ENCODE results near the gene LYST.

LYST gene

DNA sequence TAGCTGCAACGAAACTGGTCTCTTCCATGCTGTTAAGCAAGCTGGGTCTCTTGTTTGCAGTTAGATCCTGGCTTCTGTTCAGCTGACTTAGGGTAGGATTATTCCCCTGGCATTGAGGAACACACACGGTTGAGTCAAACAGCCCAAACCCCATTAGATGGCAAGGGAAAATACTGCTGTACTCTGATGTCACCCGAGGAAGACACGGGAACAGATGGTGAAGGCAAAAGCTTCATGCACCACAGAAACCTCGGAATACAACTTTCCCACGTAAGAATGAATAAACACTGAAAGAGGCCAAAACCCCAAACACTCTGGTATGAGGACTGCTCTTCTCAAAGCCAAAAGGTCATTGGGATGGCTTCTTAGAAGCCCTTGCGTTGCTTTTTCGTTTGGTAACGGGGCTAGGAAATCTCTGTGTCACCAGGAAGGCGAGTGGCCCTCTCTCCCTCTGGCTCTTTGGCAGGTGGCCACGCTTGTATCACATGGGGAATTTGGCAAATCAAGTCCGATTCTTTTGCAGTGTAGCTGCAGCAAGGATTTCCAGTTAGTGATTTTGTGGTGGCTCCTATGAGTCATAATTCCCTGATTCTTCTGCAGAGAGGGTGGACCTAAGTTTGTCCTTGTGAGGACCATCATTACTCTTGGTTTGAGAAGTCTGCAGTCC is 16.7 kb upstream of the LYST start:
- TF ChIP-seq POLR2AphosphoS5 (IDR thresholded peaks at IDR 0.05; ENCODE audit: low read depth, low read length) (no peak), POLR2A (IDR thresholded peaks at IDR 0.05; ENCODE audit: low read depth, low read length) (no peak), TAF1 (IDR thresholded peaks at IDR 0.05; ENCODE audit: borderline replicate concordance, low read depth, low read length) (no peak)
- DNase-seq (ENCODE audit: insufficient read length) = no peak
- peak; percentile 51 for FAIRE-seq

DNA sequence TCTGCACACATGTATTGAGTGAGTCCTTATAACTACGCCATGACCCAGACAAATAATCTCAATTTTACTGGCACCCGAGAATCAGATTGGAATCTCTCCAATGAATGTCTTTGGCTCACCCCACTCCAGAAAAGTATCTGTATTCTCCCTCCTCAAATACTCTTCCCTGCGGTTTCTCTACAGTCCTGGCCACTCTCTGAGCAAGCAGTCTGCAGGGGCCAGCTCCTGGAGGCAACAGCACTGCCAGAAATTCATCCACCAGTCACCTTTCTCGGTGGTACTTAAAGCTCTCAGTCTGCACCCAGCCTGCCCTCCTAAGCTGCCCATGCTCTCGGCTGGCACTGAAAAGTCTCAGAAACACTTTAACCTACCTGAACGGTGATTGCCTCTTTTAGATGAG is 16.1 kb upstream of the LYST start:
- no peak for DNase-seq (ENCODE audit: insufficient read length)
- TF ChIP-seq POLR2A (IDR thresholded peaks at IDR 0.05; ENCODE audit: low read depth, low read length) = no peak
- no peak for TF ChIP-seq TAF1 (IDR thresholded peaks at IDR 0.05; ENCODE audit: borderline replicate concordance, low read depth, low read length)
- no peak for TF ChIP-seq POLR2AphosphoS5 (IDR thresholded peaks at IDR 0.05; ENCODE audit: low read depth, low read length)
- no peak for FAIRE-seq

DNA sequence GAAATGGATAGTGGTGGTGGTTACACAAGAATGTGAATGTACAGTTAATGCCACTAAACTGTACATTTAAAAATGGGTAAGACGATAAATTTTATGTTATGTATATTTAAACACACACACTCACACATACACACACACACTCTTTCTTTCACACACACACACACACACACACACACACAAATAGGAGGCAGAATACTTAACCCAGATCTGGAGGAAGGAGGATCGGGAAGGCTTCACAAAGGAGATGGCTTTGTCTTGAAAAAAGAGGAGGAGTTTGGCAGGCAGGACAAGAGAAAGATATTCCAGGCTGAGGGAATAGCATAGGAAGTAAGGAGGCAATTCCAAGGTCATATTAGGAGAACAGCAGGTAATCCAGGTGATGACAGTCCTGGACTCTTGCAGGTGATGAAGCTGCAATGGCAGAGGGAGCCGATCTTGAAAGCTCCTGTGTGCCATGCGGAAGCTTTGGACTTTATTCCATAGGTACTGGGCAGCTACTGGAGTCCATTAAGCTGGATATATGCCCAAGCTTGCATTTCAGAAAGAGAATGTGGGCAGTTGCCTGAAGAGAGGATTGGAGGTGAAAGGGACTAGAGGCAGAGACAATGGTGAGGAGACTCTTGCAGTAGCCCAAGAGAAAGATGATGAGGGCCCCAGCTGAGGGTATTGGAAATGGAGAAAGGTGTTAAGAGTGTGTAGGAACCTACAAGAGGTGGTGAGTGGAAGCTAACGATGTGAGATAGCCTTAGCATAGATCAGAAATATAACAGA is 15.4 kb upstream of the LYST start:
- DNase-seq (ENCODE audit: insufficient read length) (no peak), FAIRE-seq (no peak)
- no peak for TF ChIP-seq TAF1 (IDR thresholded peaks at IDR 0.05; ENCODE audit: borderline replicate concordance, low read depth, low read length)
- TF ChIP-seq POLR2AphosphoS5 (IDR thresholded peaks at IDR 0.05; ENCODE audit: low read depth, low read length) = no peak
- no peak for TF ChIP-seq POLR2A (IDR thresholded peaks at IDR 0.05; ENCODE audit: low read depth, low read length)

DNA sequence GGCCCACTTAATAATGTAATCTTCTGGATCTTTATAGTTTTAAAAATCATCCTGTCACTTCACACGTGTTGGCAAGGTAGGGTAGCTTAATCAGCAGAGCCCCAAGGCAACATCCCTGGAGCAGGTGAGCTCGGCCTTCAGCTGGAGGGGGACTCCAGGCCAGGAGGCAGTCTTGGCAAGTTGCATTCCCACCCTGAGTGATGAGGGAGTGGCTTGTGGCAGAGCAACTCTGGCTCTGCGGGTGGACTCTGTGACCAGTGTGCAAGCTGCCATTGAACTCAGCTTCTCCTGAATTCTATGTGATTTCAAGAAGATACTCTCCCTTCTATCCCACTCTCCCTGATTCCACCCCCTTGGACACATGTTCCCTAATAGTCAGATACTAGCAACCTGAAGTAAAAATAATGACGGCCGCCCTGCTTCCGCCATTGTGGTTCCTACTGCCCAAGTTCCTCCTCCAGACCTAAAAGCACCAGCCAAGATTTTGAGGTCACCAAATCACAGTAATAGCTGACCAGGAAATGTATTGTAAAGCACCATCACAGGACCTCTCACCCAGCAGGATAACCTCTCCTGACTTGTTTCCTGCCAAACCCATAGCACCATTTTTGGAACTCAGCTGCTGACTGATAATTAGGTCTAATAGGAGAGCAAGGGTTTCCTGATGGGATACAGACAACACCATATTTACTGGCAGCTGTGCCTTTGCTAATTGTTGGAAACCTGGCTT is 11.5 kb upstream of the LYST start:
- FAIRE-seq = no peak
- no peak for TF ChIP-seq POLR2A (IDR thresholded peaks at IDR 0.05; ENCODE audit: low read depth, low read length)
- no peak for TF ChIP-seq POLR2AphosphoS5 (IDR thresholded peaks at IDR 0.05; ENCODE audit: low read depth, low read length)
- TF ChIP-seq TAF1 (IDR thresholded peaks at IDR 0.05; ENCODE audit: borderline replicate concordance, low read depth, low read length) = no peak
- DNase-seq (ENCODE audit: insufficient read length) = no peak

DNA sequence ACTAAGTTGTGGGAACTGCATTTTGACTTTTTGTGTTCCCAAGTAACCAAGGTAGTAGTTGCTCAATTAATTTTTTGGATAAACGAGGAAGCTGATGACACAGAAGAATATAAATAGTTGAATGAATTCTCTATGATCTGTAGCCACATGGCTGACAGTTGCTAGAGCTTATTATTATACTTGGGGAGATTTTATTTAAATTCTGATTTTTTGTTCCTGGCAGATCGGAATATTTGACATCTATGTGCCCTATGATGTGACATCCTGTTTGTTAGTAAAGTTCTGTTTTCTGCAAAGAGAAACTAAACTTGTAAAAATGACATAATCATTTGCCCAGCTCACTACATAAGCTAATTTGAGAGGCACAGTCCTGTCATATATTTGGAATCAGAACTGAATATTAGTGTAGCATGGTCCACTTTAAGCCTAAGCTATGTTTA is 9.7 kb upstream of the LYST start:
- FAIRE-seq = no peak
- no peak for TF ChIP-seq POLR2A (IDR thresholded peaks at IDR 0.05; ENCODE audit: low read depth, low read length)
- no peak for TF ChIP-seq TAF1 (IDR thresholded peaks at IDR 0.05; ENCODE audit: borderline replicate concordance, low read depth, low read length)
- no peak for TF ChIP-seq POLR2AphosphoS5 (IDR thresholded peaks at IDR 0.05; ENCODE audit: low read depth, low read length)
- no peak for DNase-seq (ENCODE audit: insufficient read length)

DNA sequence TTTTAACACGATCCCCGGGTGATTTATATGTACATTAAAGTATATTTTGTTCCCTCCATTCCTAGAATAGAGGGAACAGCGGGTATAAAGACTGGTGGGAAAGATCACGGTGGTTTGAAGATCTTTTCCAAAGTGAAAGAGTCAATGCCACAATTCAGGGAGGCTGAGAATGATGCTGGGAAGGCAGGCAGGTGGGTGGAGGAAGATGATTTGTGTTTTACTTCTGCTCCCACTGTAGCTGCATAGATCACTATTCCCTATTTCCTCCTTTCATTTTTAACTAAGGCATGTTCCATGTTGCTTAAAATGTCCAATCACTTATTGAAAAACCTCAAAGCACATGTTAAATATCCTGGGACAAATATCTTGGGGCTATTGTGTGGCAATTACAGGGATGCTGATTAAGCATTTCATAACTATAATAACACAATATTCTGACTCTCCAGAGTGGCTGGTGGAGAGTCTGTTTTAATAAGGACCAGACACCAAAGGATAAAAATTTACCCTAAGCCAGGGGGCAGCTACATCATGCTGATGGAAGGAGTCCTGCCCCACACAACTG is 8.4 kb upstream of the LYST start:
- TF ChIP-seq POLR2A (IDR thresholded peaks at IDR 0.05; ENCODE audit: low read depth, low read length) (no peak), POLR2AphosphoS5 (IDR thresholded peaks at IDR 0.05; ENCODE audit: low read depth, low read length) (no peak), TAF1 (IDR thresholded peaks at IDR 0.05; ENCODE audit: borderline replicate concordance, low read depth, low read length) (no peak)
- no peak for DNase-seq (ENCODE audit: insufficient read length)
- FAIRE-seq = no peak

DNA sequence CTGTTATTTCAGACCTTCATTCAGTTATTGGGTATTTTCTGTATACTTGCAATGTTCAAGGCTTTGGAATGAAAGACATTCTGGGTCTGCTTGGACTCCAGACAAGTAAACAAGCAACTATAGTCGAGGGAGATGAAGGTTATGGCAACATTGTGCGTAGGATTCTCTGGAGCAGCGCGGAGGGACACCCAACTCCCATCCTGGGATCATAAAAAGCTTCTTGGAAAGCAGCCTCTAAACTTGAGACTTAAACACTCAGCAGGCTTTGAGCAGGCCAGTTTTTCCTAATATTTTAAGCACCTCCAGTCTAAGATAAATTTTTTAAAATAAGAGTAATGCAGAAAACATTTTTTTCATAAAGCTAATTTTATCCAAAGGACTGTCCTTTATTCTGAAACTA is 7.6 kb upstream of the LYST start:
- TF ChIP-seq POLR2AphosphoS5 (IDR thresholded peaks at IDR 0.05; ENCODE audit: low read depth, low read length) (no peak), TAF1 (IDR thresholded peaks at IDR 0.05; ENCODE audit: borderline replicate concordance, low read depth, low read length) (no peak), POLR2A (IDR thresholded peaks at IDR 0.05; ENCODE audit: low read depth, low read length) (no peak)
- no peak for FAIRE-seq
- DNase-seq (ENCODE audit: insufficient read length) = no peak

DNA sequence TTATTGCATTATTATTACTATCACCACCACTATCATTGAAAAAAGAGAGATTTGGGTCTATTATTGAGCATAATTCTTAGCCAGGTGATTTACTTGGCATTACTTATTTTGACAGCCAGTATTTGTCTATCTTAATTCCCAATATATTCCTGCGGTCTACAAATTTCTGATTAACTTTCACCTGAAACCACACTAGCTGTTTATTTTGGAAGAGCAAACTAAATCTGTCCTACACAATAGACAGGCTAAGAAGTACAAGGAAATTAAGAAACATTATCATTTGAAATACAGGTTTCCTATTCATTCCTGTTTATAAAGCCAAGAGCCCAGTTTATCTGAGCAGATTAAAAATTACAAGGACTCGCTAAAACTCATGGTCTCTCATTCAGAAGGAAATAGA is 6.9 kb upstream of the LYST start:
- DNase-seq (ENCODE audit: insufficient read length) = no peak
- no peak for FAIRE-seq
- TF ChIP-seq TAF1 (IDR thresholded peaks at IDR 0.05; ENCODE audit: borderline replicate concordance, low read depth, low read length) (no peak), POLR2A (IDR thresholded peaks at IDR 0.05; ENCODE audit: low read depth, low read length) (no peak), POLR2AphosphoS5 (IDR thresholded peaks at IDR 0.05; ENCODE audit: low read depth, low read length) (no peak)

DNA sequence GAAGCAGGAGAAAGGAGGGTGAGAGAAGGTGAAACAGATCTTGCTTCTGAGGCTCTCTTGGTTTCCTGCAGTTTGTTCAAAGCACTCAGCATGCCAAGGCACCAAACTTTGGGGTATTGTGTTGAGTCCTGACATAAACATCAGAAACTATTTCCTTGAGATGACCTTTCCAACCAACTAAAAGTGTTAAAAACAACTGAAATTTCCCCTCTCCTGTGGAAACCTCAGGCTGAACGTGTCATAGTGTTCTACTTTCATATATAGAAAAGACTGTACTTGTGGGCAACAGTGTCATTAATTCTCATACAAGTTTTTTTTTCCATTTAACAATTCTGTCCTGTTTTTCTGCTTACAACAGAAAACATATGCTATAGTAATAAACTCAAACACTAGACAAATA is 6.3 kb upstream of the LYST start:
- peak; percentile 40 for FAIRE-seq
- no peak for DNase-seq (ENCODE audit: insufficient read length)
- no peak for TF ChIP-seq TAF1 (IDR thresholded peaks at IDR 0.05; ENCODE audit: borderline replicate concordance, low read depth, low read length)
- no peak for TF ChIP-seq POLR2AphosphoS5 (IDR thresholded peaks at IDR 0.05; ENCODE audit: low read depth, low read length)
- TF ChIP-seq POLR2A (IDR thresholded peaks at IDR 0.05; ENCODE audit: low read depth, low read length) = no peak

DNA sequence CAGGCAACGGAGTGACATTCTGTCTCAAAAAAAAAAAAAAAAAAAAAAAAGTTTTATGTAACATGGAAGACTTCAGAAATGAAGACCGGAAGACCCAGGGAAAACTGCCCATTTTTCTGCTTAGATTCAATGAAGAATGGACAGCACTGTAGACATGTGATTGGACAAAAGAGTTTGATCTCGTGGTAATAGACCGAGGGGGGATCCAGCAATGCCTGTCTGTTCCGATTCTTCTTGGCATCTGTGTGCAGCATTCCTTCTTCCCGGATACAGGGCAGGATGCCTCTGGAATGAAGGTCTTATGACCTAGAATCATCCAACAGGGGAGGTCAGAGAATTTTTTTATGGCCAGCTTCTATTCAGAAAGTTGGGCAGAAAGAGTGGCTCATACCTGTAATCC is 5.6 kb upstream of the LYST start:
- TF ChIP-seq TAF1 (IDR thresholded peaks at IDR 0.05; ENCODE audit: borderline replicate concordance, low read depth, low read length) = no peak
- TF ChIP-seq POLR2AphosphoS5 (IDR thresholded peaks at IDR 0.05; ENCODE audit: low read depth, low read length) = no peak
- TF ChIP-seq POLR2A (IDR thresholded peaks at IDR 0.05; ENCODE audit: low read depth, low read length) = no peak
- FAIRE-seq (no peak), DNase-seq (ENCODE audit: insufficient read length) (no peak)

DNA sequence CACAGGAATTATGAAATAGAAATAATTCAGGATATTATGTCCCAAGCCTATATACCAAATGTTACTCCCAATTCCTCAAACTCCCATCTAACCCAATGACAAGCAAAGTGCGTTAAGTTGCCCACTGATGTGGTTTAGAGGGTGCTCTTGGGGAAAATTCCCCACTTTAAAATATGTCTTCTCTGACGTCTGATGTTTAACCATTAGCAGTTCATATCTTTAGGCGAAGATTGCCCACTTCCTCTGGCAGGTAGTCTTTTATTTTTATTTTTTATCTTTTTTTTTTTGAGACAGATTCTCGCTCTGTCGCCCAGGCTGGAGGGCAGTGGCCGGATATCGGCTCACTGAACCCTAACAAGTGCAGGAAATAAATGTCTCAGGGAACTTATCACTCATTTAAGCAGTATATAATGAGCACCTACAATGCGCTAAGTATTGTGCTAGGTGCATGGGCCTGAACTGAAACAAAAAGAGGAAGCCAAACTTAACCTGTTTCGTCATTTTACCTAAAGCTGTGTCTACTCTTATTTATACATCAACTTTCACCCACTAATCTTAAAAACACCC is 1.3 kb upstream of the LYST start:
- TF ChIP-seq POLR2A (IDR thresholded peaks at IDR 0.05; ENCODE audit: low read depth, low read length) = no peak
- no peak for TF ChIP-seq TAF1 (IDR thresholded peaks at IDR 0.05; ENCODE audit: borderline replicate concordance, low read depth, low read length)
- no peak for TF ChIP-seq POLR2AphosphoS5 (IDR thresholded peaks at IDR 0.05; ENCODE audit: low read depth, low read length)
- FAIRE-seq (peak; percentile 86), DNase-seq (ENCODE audit: insufficient read length) (no peak)
